Neutrophil (primary cell): ENCODE results near the gene PSAP.

Experiments used
- H3K27ac ChIP-seq: fragments of 200-600 bp; sonication (generic); 2 replicates; pipeline ENCODE4 v1.5.1; 2016; ENCODE audit warnings: mild to moderate bottlenecking, moderate library complexity
- H3K27me3 ChIP-seq: fragments of 200-600 bp; sonication (generic); 2 replicates; pipeline ENCODE4 v1.6.0; 2016; ENCODE audit warnings: mild to moderate bottlenecking
- H3K36me3 ChIP-seq: fragments of 200-600 bp; sonication (generic); 2 replicates; pipeline ENCODE4 v1.5.1; 2017
- H3K4me1 ChIP-seq, 2 experiments: fragments of 200-600 bp in 1 of 2; sonication (generic) in 1 of 2; 1 replicate in 1 of 2; 2 replicates in 1 of 2; pipeline versions ENCODE4 v1.5.1 to v1.6.1; 2013 to 2016; ENCODE audit warnings: low read depth in 1 of 2, low read length in 1 of 2, mild to moderate bottlenecking in 1 of 2, moderate library complexity in 1 of 2; ENCODE audit not compliant: control insufficient read depth in 1 of 2, insufficient read depth in 1 of 2
- H3K4me3 ChIP-seq, 2 experiments: fragments of 200-600 bp in 1 of 2; sonication (generic) in 1 of 2; 1 replicate in 1 of 2; 2 replicates in 1 of 2; pipeline ENCODE4 v1.5.1; 2013 to 2016; ENCODE audit warnings: low read depth in 1 of 2, low read length in 1 of 2, mild to moderate bottlenecking in 1 of 2, moderate library complexity in 1 of 2
- H3K9me3 ChIP-seq: fragments of 200-600 bp; sonication (generic); 2 replicates; pipeline ENCODE4 v1.5.1; 2016
- TF ChIP-seq, protein P1 (sequence below): fragments of 200-600 bp; sonication (generic); IDR thresholded peaks from 2 replicates; pipeline ENCODE4 v1.5.1; 2016; ENCODE audit warnings: antibody characterized with exemption

The PSAP gene

DNA sequence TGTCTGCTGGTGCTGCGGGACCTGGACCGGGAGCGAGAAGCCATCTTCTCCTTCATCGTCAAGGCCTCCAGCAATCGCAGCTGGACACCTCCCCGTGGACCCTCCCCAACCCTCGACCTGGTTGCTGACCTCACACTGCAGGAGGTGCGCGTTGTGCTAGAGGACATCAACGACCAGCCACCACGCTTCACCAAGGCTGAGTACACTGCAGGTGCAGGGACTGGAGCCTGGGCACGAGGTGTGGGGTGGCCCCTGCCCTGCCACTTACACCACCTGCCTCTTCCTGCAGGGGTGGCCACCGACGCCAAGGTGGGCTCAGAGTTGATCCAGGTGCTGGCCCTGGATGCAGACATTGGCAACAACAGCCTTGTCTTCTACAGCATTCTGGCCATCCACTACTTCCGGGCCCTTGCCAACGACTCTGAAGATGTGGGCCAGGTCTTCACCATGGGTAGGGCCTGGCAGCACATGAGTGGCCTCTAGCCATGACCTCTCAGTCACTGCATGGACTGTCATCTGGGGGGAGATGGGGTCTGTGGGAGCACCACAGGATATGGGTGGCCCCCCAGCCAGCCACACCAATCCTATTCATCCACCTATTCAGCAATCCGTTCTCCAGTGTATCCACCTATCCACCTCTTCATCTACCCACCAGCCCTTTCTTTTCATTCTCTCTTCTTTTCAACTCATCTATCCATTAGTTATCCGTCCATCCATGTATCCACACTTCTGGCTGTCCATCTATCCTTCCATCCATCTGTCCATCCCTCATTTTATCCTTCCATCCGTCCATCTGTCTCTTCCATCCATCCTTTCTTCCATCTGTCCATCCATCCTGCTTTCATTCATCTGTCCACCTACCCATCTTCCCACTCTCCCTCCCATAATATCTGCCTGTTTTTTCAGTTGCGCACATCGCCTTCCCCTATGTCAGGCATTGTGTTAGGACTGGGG lies 43.2 kb downstream of the PSAP start:
- Histone ChIP-seq H3K9me3 (no peaks in the 10 kb centered on the region), H3K27me3 (peaks cover 7% of the 10 kb centered on the region), H3K4me1 (peaks cover 36 to 42% of the 10 kb centered on the region in 2 experiments), H3K27ac (no peak overlapping the region), H3K4me3 (no peak overlapping the region), H3K36me3 (peaks cover 24% of the 10 kb centered on the region)
- TF ChIP-seq, protein P1, sequence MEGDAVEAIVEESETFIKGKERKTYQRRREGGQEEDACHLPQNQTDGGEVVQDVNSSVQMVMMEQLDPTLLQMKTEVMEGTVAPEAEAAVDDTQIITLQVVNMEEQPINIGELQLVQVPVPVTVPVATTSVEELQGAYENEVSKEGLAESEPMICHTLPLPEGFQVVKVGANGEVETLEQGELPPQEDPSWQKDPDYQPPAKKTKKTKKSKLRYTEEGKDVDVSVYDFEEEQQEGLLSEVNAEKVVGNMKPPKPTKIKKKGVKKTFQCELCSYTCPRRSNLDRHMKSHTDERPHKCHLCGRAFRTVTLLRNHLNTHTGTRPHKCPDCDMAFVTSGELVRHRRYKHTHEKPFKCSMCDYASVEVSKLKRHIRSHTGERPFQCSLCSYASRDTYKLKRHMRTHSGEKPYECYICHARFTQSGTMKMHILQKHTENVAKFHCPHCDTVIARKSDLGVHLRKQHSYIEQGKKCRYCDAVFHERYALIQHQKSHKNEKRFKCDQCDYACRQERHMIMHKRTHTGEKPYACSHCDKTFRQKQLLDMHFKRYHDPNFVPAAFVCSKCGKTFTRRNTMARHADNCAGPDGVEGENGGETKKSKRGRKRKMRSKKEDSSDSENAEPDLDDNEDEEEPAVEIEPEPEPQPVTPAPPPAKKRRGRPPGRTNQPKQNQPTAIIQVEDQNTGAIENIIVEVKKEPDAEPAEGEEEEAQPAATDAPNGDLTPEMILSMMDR = no peak

GRCh38 chr10:71806704-71807556 lies 44.1 kb downstream of the PSAP start:
- Histone ChIP-seq H3K9me3 (no peaks in the 10 kb centered on the region), H3K4me3 (no peak overlapping the region), H3K36me3 (peaks cover 17% of the 10 kb centered on the region), H3K27me3 (peaks cover 7% of the 10 kb centered on the region), H3K4me1 (peaks cover 27 to 33% of the 10 kb centered on the region in 2 experiments), H3K27ac (no peak overlapping the region)
- TF ChIP-seq, protein P1 = no peak

DNA sequence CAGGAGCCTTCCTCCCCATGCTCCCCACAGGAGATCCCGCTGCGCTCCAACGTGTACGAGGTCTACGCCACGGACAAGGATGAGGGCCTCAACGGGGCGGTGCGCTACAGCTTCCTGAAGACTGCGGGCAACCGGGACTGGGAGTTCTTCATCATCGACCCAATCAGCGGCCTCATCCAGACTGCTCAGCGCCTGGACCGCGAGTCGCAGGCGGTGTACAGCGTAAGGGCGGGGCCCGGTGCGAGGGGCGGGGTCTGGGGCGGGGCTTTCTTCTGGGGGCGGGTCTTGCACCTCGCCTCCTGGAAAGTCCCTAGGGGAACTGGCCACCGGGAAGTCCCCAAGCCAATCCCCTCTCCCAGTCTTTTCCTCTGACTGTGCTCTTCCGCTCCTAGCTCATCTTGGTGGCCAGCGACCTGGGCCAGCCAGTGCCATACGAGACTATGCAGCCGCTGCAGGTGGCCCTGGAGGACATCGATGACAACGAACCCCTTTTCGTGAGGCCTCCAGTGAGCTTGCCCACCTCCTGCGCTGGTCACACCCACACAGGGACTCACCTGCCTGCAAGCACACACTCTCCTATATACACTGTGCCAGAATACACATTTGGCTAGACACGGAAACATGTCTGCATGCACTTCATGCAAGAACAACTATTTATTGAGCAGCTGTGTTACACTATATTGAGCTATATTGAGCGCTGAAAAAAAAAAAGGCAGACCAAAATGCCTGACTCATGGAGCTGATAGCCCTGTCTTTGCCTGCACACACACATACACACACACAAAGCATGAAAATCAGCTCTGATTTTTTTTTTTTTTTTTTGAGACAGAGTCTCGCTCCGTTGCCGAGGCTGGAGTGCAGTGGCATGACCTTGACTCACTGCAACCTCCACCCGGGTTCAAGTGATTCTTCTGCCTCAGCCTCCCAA lies 45.0 kb downstream of the PSAP start:
- TF ChIP-seq, protein P1 = no peak
- Histone ChIP-seq H3K9me3 (no peaks in the 10 kb centered on the region), H3K4me1 (peaks cover 19 to 24% of the 10 kb centered on the region in 2 experiments), H3K27me3 (peaks cover 7% of the 10 kb centered on the region), H3K36me3 (peaks cover 12% of the 10 kb centered on the region), H3K27ac (peak overlapping the region; percentile 25), H3K4me3 (peak overlapping the region in 1 of 2 experiments; percentile 17)

DNA sequence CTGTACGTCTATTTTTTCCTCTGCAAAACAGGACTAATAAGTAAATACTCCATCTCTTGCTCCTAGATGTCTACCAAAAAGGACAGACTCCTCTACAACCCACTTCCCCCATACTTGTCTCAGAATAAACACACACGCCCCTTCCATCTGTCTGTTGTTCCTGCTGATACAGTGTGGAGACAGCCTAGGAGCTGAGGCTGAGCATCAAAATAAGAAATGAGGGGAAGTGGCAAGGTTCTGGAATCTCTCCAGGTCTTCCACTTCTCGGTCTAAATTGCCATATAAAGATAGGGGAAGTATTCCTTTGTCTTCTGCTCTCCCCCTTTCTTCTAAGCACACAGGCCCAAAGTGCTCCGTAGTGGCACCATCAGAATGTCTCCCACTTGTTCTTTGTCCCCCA lies 47.0 kb downstream of the PSAP start:
- Histone ChIP-seq H3K27me3 (peaks cover 7% of the 10 kb centered on the region), H3K9me3 (no peaks in the 10 kb centered on the region), H3K27ac (peak overlapping the region; percentile 66), H3K36me3 (no peaks in the 10 kb centered on the region), H3K4me3 (no peak overlapping the region), H3K4me1 (peaks cover 19 to 24% of the 10 kb centered on the region in 2 experiments)
- TF ChIP-seq, protein P1 = no peak
